RPMI7951 (cell line): ENCODE measurements around the gene ZNF668. TPM values are rescaled to one million over a fixed set of nuclear protein-coding genes. Genes with fewer than 3 reads are reported as not detected.
"Not testable (repeated sequence)": the region's sequence is repeated elsewhere in the genome, so short reads cannot be mapped to it uniquely, and the experiment has no call there.

Source experiments
- DNase-seq: peaks from one replicate; pipeline ENCODE4 v3.0.0-alpha.2; 2012; ENCODE audit warnings: low read depth
- total RNA-seq: library from RNA; depleted of rRNA; stranded (reverse); fragments of >200 nt; shearing (Covaris generic); gene quantifications from 2 replicates; pipeline ENCODE4 v1.2.3, GENCODE V29; 2014

ZNF668 gene
- total RNA-seq, 1 experiment from 2014 or later = 3.6 TPM

DNA sequence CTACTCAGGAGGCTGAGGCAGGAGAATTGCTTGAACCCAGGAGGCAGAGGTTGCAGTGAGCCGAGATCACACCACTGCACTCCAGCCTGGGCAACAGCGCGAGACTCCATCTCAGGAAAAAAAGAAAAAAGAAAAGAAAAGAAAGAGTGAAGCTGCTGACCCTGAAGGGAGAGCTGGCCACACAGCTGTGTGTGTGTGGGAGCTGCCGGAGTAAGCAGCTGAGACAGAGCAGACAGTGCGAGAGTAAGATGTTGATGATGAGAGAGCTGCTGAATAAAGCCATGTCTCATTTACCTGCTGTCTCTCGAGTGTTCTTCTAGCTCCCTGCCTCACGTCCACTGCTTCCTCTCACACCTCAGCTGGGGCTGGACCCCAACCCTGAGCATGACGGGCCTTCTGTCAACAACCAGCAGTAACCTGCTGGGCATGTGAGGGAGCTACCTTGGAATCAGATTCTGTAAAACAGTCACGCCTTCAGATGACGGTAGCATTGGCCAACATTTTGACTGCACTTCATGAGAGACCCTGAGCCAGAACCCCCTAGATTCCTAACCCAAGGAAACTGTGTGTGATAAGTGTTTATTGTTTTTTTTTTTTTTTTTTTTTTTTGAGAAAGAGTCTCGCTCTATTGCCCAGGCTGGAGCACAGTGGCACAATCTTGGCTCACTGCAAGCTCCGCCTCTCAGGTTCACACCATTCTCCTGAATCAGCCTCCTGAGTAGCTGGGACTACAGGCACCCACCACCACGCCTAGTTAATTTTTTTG lies 27.0 kb upstream of the ZNF668 start:
- not testable (repeated sequence) for DNase-seq

DNA sequence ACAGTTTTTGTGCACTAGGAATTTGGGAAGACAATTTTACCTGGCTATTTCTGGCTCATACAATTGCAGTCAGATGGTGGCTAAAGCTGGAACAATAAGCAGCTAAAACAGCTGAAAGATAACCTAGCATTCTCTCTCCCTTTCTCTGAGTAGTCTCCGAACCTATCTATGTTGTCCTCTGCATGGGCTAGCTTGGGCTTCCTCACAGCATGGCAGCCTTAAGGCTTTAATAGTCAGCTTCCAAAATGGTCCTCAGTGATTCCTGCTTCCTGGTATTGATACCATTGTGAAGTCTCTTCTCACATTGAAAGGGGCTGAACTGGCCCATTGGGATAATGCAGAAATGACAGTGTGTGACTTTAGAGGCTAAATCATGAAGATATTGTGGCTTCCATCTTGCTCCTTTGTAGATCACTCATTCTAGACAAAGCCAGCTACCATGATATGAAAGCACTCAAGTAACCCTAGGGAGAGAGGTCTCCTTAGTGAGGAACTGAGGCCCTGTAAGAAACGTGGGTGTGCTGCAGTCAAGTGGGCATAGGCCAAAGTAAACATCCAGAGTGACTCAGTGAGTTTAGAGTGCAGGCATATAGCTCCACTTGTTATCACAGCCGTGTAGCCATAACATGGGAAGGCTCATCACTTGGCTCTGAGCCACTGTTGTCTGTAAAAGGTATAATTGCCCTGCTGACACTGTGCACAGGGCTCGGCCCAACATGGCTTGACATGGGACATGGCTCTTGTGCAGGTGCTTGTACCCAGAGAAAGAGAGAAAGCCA lies 26.0 kb upstream of the ZNF668 start:
- peak; percentile 70 for DNase-seq

DNA sequence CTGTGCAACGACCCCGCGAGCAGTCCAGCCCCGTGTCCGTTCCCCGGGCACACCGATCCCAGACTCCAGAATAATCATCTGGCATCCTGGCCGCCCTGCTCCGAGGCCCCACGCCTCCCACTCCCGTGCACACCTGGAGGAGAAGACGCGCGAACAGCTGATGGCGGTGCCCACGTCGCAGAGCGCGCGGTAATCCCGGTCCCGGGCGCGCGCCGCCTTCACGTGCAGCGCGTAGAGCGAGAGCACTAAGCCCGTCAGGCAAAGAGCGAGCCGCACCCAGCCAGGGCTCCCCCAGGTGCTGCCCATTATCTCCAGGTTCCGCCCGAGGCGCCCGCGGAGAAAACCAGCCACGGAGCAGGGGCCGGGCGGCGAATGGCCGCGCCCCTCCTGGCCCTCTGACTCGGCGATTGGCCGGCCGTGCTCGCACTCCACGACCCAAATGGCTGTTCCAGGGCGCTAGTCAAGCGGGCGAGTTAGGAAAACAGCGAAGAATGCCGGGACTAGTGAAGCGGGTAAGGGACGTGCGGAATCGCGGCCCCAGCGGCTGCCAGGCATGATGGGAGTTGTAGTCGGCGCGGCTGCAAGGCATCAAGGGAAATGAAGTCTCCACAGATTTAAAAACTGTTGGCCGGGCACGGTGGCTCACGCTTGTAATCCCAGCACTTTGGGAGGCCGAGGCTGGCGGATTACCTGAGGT lies 20.5 kb upstream of the ZNF668 start, which contains the start of gene VKORC1:
TSS of gene VKORC1 (minus strand) at position 374 of the 697 bp plus-strand sequence. CDS start at position 306, 68 bp downstream.
- DNase-seq = peak; percentile 96

DNA sequence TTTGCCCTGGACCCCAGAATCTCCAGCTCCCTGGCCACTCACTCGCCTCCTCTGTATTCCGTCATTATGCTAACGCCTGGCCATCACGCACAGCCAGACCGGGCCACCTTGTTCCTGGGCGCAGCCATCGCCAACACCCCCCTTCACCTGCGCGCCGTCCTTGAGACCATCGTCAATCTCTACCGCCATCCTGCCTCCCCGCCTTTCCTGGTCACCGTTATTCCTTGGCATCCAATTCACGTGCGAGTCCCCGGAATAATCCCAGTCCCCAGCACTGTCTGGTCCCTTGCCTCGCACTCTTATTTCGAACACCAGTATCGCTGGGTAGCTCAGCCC lies 20.0 kb upstream of the ZNF668 start:
- no peak for DNase-seq

DNA sequence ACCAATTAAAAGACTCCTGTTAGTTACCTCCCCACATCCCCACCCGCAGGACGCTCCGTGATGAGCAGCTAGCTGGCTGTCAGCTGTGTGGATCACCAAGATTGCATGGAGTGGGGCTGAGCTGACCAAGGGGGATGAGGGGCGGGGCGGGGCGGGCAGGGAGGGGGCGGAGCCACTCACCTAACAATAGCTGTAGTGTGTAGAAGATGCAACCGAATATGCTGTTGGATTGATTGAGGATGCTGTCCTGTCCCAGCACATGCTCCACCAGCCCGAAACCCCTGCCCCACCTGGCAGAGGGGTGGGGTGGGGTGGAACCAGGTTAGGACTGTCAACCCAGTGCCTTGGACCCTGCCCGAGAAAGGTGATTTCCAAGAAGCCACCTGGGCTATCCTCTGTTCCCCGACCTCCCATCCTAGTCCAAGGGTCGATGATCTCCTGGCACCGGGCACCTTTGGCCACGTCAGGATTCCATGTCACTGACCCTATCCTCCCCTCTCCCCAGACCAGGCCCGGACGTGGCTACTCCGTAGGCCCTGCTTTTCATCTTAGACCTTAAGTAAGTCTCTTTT lies 19.2 kb upstream of the ZNF668 start:
- DNase-seq = peak; percentile 72

DNA sequence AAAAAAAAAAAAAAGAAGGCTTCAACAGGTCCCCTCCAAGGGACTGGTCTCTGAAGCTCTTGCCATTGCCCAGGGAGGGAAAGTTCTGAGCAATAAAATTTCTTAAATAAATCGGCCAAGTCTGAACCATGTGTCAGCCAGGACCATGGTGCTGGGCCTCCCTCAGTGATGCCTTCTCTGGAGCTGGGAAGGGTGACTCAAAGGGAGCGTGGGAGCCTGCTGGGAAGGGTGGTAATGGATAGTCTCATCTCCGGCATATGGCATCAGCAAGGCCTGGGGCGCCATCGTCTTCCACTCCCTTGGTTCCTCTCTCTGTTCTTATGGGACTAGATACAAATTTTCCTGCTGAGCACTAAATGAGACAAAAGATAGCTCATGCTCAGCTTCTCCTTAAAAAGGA lies 18.3 kb upstream of the ZNF668 start:
- DNase-seq = peak; percentile 91

DNA sequence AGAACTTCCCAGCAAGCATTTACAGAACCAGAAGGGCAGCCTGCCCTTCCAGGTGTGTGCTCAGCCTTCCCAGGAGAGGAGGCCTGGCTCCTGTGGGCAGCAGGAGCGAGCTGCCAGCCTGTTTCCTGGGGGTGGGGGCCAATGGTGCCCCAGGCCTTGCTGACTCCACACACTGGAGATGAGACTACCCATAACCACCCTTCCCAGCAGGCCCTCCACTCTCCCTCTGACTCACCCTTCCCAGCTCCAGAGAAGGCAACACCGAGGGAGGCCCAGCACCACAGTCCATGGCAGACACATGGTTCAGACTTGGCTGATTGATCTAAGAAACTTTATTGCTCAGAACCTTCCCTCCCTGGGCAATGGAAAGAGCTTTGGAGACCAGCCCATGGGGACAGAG lies 16.5 kb upstream of the ZNF668 start:
- DNase-seq = peak; percentile 75

DNA sequence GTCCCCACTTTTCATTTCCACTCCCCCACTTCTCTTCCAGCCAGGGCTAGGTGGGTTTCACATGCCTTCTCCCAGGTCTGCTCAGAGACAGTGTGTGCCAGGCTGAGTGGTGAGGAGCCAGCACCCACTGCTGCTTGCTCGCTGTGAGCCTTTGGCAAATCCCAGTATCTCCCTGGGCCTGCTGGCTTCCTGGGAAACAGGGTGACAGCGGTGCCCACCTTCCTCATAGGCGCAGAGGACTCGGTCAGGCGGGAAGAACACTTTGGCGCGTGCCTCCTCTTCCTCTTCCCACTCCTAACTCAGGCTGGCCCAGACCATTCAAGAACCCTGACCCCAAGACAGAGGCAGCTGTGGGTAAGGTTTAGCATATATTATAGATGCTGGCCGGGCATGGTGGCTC lies 15.2 kb upstream of the ZNF668 start:
- no peak for DNase-seq

DNA sequence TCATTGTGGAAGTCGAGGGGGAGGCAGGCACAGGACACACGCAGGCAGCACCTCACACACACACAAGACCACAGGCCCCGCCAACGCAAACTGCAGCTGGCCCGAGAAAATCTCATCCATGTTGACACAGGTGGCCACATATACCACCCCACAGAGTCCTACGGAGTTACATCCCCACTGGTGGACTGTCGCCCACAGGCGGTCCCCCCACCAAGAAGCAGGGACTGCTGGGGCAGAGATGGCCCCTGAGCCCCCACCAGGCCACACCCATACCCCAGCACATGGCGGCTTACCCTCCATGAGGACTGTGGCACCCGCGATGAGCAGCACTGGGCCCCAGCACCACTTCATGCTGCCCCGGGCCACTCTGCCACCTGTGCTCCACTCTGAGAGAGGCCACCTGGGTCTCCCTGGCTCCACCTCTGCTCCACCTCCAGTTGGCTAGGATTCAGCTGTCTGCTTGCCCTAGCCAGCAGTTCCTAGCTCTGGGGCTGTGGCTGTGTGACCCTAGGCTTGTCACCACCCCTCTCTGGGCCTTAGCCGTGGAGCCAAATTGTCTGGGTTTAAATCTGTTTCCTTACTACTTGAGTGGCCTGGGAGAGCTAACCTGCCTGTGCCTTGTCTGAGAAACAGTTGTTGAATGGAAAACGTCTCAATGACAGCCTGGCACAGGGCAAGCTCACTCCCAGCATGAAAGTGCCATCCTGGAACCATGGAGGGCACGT lies 14.6 kb upstream of the ZNF668 start, which contains the start of gene PRSS53:
TSS of gene PRSS53 (minus strand) at position 485 of the 725 bp plus-strand sequence. CDS start at position 351, 134 bp downstream.
- no peak for DNase-seq

DNA sequence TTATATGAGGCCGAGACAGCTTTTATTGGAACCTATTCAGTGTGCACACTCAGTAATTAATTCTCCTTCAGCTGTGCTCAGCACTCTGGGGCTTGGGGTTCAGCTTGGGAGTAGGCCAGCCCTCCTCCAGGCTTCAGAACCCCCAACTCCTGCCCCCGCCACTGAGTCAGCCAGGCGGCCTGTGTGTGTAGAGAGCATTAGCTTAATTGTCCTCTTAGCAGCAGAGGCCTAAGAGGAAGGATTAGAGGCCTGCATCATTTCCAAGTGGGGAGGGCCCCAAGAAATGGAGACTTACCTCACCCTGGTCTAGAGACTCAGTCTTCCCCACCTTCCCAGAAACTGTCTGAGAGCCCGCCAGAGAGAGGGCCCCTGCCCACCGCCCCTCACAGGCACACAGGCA lies 13.9 kb upstream of the ZNF668 start:
- DNase-seq = no peak

DNA sequence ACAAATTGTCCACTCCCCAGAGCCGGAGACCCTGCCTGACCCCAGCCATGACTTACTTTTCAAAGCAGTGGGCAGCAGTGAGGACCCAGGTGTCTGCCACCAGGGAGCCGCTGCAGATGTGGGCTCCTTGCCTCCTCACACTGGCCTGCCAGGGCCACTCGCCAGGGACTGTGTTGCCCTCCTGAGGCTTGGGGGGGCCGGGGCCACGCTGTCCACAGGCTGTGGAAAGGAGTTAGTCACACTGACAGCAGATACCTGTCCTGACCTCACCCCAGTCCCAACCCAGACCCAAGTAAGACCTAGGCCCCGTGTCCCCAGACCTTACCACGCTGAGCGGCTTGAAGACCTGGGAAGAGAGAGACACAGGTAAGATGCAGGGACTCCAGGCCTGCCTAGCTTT lies 13.4 kb upstream of the ZNF668 start:
- DNase-seq = no peak

DNA sequence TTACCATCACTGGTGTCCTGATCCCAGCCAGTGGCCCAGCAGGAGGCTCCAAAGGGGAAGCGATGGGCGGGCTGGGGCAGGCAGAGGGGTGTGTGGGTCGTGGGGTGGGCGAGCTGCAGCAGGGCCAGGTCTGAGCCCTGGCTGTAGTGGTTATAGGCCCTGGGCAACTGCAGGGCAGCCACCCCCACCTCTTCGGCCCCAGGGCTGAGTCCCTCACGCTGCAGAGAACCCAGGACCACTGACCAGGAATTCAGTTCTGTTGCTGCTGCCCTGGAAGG lies 12.5 kb upstream of the ZNF668 start:
- DNase-seq = no peak

DNA sequence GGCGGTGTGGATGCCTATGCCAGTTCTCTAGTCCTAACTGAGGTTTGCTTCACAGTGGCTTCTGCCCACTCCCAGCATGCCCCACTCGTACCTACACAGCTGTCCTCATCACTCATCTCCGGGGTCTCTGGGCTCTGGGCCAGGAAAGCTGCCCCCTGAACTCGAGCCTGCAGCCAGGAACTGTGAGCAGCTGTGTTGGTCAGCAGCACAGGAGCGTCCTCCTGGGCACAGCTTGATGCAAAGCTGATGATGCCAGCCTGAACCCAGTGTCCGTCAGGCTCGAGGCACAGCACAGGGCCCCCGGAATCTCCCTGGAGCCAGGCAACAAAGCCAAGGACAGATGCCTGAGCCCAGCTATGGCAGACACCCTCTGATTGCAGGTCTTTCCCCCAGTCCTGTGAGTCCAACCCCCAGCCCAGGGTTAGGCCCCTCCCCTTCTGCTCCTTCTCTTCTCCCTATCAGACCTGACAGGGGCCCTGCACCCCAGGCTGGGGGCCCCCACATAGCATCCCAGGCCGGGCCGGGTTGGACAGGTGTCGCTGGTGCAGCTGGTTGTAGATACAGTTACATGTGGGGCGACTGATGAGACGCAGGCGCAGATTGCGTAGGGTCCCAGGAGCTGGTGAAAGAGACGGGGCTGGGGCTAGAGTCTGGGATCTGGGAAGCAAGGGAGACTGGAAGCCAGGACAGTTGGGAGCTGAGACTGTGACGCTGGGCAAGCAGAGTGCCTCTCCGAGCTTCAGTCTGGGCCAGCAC lies 12.0 kb upstream of the ZNF668 start:
- DNase-seq = no peak

DNA sequence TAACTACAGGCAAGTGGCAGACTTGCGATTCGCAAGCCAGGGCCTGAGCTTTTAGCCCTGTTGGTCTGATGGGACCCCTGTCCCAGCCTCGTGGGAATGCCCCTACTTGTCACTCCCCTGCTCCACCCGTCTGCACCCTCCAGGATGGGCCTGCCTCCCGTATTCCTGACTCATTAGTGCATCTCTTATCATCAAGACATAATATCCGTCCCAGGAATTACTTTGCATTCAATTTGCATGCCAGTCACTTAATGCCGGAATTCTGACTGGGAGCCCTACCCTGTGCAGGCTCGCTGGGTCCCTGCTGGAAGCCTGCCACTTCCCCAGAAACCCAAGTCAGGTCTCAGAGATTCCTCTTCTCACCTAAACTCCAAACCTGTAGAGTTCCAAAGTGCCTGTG lies 11.4 kb upstream of the ZNF668 start:
- DNase-seq = no peak

DNA sequence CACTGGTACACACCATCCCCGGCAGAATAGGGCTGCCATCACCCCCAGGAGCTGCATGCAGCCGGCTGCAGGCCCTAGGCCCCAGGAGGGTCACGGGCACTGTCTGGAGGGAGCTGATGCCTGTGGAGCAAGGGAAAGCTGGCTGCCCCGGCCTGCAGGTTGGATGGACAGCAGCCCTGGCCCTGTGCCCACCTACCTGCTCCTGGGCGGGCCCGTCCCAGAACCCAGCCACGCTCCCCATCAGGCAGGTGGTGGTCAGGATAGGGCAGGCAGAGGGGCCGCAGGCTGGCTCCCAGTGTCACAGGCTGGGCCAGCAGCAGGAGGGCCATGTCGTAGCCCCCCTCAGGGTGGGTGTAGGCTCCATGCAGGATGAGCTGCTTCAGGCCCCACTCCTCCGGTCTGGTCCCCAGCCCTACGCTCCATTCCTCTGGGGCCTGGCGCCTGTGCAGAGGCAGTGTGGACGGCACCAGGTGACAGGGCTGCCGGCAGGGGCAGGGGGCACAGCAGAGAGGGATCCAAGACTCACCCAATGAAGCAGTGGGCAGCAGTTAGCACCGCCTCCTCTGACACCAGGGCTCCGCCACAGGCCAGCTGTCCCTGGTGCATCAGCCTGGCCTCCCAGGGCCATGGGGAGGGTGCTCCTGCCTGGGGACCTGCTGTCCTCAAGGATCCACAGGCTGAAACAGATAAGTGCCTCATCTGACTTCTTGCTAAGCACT lies 10.7 kb upstream of the ZNF668 start:
- DNase-seq = no peak

DNA sequence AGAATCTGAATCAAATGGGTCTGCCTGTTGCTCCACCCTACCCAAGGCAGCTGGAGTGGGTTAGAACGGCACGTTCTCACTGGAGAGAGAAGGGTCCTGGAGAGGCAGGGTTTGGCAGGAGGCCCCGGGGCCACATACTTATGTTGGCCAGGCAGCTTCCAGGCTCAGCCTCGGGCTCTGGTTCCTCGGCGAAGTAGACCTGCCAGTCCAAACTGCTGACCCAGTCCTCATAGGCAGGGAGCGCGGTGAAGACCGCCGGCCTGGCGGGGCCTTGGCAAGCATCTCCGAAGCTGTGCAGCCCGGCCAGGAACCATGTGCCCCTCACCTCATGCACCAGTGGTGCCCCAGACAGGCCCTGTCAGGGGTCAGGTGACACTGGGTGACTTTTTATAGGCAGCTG lies 9.9 kb upstream of the ZNF668 start:
- DNase-seq = no peak

DNA sequence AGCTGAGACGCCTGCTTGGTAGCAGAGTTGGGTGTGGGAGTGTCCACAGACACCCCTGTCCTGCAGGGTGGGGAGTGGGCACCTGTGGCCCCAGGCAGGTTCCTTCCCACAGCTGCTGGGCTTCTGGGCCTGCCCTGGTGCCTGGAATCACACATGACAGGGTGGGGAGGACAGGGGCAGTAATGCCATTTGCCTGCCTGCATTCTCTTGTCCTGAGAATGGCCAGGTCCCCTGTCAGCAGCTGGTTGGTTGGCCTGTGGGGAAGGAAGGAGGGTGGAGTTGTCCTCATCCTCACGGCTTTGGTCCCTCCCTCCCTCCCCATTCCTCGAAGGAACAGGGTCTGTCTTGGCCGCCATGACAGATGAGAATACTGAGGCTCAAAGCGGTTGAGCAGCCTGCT lies 9.5 kb upstream of the ZNF668 start:
- no peak for DNase-seq

DNA sequence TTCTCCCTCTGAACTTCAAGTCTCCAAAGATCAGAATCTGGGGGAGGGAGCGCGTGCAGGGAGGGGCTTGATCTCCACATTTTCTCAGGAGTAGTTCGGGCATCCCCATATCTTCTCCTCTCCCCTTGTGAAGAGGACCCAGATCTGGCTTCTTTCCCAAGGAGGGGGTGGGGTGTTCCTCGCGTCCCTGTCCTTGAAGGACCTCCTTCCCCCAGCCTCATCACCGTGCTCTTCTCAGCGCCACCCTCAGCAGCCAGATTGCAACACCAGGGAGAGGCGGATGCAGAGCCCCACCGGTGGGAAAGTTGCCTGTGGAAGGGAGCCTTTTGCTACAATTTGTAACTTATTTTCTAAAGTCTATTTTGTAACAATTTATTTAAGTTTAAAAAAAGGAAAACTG lies 9.0 kb upstream of the ZNF668 start:
- no peak for DNase-seq

DNA sequence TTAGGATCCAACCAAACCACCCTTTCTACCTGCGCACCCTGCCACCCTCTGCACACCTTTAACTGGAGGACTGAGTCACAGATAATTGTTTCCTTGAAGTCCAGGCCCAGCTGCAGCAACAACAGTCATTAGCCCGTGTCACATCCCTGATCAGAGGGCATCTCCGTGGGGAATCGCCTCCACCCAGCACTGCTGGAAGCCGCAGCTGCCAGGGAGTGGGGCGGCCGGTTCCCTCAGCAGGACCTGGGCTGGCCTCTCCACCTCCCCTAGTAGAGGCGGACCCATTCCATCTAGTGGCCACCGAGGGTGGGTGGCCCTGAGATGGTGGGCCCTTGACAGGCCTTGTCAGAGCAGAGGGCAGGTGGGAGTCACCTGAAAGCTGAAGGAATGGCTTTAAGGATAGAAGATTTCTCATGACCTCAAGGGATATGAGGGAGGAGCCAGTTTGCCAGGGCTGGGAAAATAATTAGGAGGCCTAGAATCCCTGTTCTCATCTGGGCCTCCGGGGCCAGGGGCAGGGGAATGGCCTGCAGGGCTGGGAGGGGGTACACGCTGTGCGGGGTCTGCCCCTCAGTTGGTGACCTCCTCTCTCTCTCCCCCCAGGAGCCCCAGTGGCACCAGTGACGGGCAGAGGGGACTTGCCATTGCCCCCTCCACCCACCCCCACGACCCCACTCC lies 8.5 kb upstream of the ZNF668 start:
- DNase-seq = no peak
